ENCODE data around the gene SLC25A33.
A peak's percentile ranks its signal among the peaks of the same experiment; 100 is the strongest.

The SLC25A33 gene

GRCh38 chr1:9586147-9586766, 47.0 kb downstream of the SLC25A33 start:
- no peak overlapping the region for H2BK15ac ChIP-seq (replicated peaks; ENCODE audit: low read depth)
- DNase-seq, result no peak
- no CpG with 5 or more reads among the region's 3 CpGs for WGBS (ENCODE audit: extremely low coverage, insufficient coverage, low lambda C conversion rate)
- H4K5ac ChIP-seq (ENCODE audit: low read length), result no peak overlapping the region
- H3K18ac ChIP-seq (ENCODE audit: low read length), result no peak overlapping the region
- no peaks in the 10 kb centered on the region for H3K36me3 ChIP-seq (ENCODE audit: control insufficient read depth, insufficient read depth, low read length)
- no peak overlapping the region for H4K8ac ChIP-seq (ENCODE audit: low read depth, low read length)
- H2BK5ac ChIP-seq (ENCODE audit: low read length), result no peak overlapping the region
- H3K9ac ChIP-seq (ENCODE audit: low read length), result no peak overlapping the region
- H3K4me1 ChIP-seq (ENCODE audit: control insufficient read depth, low read depth, low read length), result peaks cover 4% of the 10 kb centered on the region
- H3K27me3 ChIP-seq (ENCODE audit: insufficient read depth, low read length, poor library complexity), result no peaks in the 10 kb centered on the region
- no peak overlapping the region for H3K56ac ChIP-seq (ENCODE audit: low read length)
- H3K79me1 ChIP-seq (ENCODE audit: low read length), result peaks cover 8% of the 10 kb centered on the region
- H3K23ac ChIP-seq (ENCODE audit: low read length), result no peak overlapping the region
- no peak overlapping the region for H3K27ac ChIP-seq (ENCODE audit: low read depth, low read length)
- no peak overlapping the region for H3K4me2 ChIP-seq (ENCODE audit: low read length)
- no peak overlapping the region for H3K4me3 ChIP-seq (ENCODE audit: low read length)
- H3K79me2 ChIP-seq (ENCODE audit: control insufficient read depth, insufficient read depth, low read length), result peaks cover 20% of the 10 kb centered on the region
- no peak overlapping the region for H2AK5ac ChIP-seq (ENCODE audit: low read length)
- no peak overlapping the region for H3K4ac ChIP-seq (ENCODE audit: low read depth, low read length)
- H2BK120ac ChIP-seq (ENCODE audit: low read depth, low read length), result no peak overlapping the region

DNA sequence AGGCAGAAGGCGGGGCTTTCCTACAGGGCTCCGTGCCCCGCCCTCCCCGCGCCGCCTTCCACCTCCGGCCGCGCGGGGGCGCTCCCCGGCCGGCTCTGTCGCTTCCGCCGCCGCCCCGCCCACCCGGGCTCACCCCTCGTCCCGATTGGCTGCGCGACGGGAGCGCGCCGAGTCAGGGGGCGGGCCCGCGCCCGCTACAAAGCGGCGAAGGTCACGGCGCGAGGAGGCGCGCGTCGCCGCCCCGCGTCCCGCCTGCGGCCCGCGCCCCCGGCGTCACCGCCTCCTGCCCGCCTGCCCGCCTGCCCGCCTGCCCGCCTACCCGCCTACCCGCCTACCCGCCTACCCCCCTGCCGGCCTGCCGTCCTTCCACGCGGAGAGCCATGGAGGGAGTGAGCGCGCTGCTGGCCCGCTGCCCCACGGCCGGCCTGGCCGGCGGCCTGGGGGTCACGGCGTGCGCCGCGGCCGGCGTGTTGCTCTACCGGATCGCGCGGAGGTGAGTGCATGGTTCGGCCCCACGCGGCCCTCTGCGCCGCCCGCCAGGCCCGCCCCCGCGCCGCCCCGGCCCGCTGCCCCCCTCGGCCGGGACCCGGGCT, 49.4 kb downstream of the SLC25A33 start, which contains the start of gene TMEM201:
TSS of gene TMEM201 (plus strand) at position 361 of the 593 bp plus-strand sequence. CDS start at position 381, 20 bp downstream.
- peak within 1 kb of the TSS; percentile 82 for H3K9ac ChIP-seq (ENCODE audit: low read length)
- H3K79me2 ChIP-seq (ENCODE audit: control insufficient read depth, insufficient read depth, low read length), result peaks cover 41% of the 10 kb centered on the region
- no CpG with 5 or more reads among the region's 94 CpGs for WGBS (ENCODE audit: extremely low coverage, insufficient coverage, low lambda C conversion rate)
- no peak within 1 kb of the TSS for H2BK15ac ChIP-seq (replicated peaks; ENCODE audit: low read depth)
- peak within 1 kb of the TSS; percentile 34 for H3K4me2 ChIP-seq (ENCODE audit: low read length)
- H4K8ac ChIP-seq (ENCODE audit: low read depth, low read length), result no peak within 1 kb of the TSS
- H2AK5ac ChIP-seq (ENCODE audit: low read length), result no peak within 1 kb of the TSS
- no peak within 1 kb of the TSS for H4K5ac ChIP-seq (ENCODE audit: low read length)
- peak within 1 kb of the TSS; percentile 90 for H3K18ac ChIP-seq (ENCODE audit: low read length)
- H3K4ac ChIP-seq (ENCODE audit: low read depth, low read length), result peak within 1 kb of the TSS; percentile 81
- H3K4me3 ChIP-seq (ENCODE audit: low read length), result peak within 1 kb of the TSS; percentile 66
- no peaks in the 10 kb centered on the region for H3K36me3 ChIP-seq (ENCODE audit: control insufficient read depth, insufficient read depth, low read length)
- H2BK5ac ChIP-seq (ENCODE audit: low read length), result no peak within 1 kb of the TSS
- no peak within 1 kb of the TSS for H3K27ac ChIP-seq (ENCODE audit: low read depth, low read length)
- H3K56ac ChIP-seq (ENCODE audit: low read length), result peak within 1 kb of the TSS; percentile 70
- H3K79me1 ChIP-seq (ENCODE audit: low read length), result peaks cover 22% of the 10 kb centered on the region
- H3K27me3 ChIP-seq (ENCODE audit: insufficient read depth, low read length, poor library complexity), result no peaks in the 10 kb centered on the region
- H3K4me1 ChIP-seq (ENCODE audit: control insufficient read depth, low read depth, low read length), result peaks cover 8% of the 10 kb centered on the region
- peak within 1 kb of the TSS; percentile 11 for H3K23ac ChIP-seq (ENCODE audit: low read length)
- DNase-seq, result peak; percentile 94
- peak within 1 kb of the TSS; percentile 12 for H2BK120ac ChIP-seq (ENCODE audit: low read depth, low read length)

DNA sequence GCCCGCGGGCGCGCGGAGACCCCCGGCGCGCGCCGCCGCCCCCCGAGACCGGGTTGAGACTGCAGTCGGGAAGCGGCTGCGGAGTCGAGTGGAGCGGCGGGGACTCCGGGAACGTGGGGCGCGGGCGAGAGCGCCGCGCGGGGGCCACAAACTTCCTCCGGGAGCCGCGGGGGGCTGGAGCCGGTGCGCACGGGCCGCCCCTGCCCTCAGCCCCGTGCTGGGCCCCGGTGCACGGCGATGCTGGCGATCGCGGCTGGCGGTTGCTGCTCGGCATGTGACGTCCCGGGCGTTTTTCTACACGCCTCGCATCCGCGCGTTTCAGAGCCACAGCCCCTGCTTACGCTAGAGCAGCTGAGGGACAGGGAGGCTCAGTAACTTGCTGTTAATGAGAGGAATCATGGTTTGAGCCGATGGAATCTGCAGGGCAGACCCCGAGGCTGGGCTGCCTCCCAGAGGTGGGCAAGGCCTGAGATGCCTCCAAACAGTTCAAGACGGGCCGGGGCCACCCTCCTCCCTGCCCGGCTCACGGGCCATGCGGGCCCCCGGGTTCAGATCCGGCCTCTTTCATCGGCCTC, 50.0 kb downstream of the SLC25A33 start:
- Histone ChIP-seq H3K23ac (ENCODE audit: low read length) (peak overlapping the region; percentile 11), H2BK15ac (replicated peaks; ENCODE audit: low read depth) (no peak overlapping the region), H4K8ac (ENCODE audit: low read depth, low read length) (no peak overlapping the region), H3K4me1 (ENCODE audit: control insufficient read depth, low read depth, low read length) (peaks cover 8% of the 10 kb centered on the region), H3K18ac (ENCODE audit: low read length) (peak overlapping the region; percentile 90), H3K56ac (ENCODE audit: low read length) (peak overlapping the region; percentile 70), H3K27ac (ENCODE audit: low read depth, low read length) (no peak overlapping the region), H3K4me2 (ENCODE audit: low read length) (peak overlapping the region; percentile 34), H3K4ac (ENCODE audit: low read depth, low read length) (peak overlapping the region; percentile 81), H3K36me3 (ENCODE audit: control insufficient read depth, insufficient read depth, low read length) (no peaks in the 10 kb centered on the region), H3K4me3 (ENCODE audit: low read length) (peak overlapping the region; percentile 58), H3K79me2 (ENCODE audit: control insufficient read depth, insufficient read depth, low read length) (peaks cover 47% of the 10 kb centered on the region), H2BK5ac (ENCODE audit: low read length) (no peak overlapping the region), H4K5ac (ENCODE audit: low read length) (no peak overlapping the region), H3K27me3 (ENCODE audit: insufficient read depth, low read length, poor library complexity) (no peaks in the 10 kb centered on the region), H3K9ac (ENCODE audit: low read length) (peak overlapping the region; percentile 65), H2AK5ac (ENCODE audit: low read length) (no peak overlapping the region), H3K79me1 (ENCODE audit: low read length) (peaks cover 24% of the 10 kb centered on the region), H2BK120ac (ENCODE audit: low read depth, low read length) (peak overlapping the region; percentile 12)
- WGBS (ENCODE audit: extremely low coverage, insufficient coverage, low lambda C conversion rate), result no CpG with 5 or more reads among the region's 63 CpGs
- peak; percentile 43 for DNase-seq

- Histone ChIP-seq H2BK15ac (replicated peaks; ENCODE audit: low read depth) (no peak overlapping the region), H3K4me1 (ENCODE audit: control insufficient read depth, low read depth, low read length) (peaks cover 8% of the 10 kb centered on the region), H2AK5ac (ENCODE audit: low read length) (no peak overlapping the region), H3K79me2 (ENCODE audit: control insufficient read depth, insufficient read depth, low read length) (peaks cover 52% of the 10 kb centered on the region), H4K8ac (ENCODE audit: low read depth, low read length) (no peak overlapping the region), H2BK5ac (ENCODE audit: low read length) (no peak overlapping the region), H3K9ac (ENCODE audit: low read length) (peak overlapping the region; percentile 65), H3K79me1 (ENCODE audit: low read length) (peaks cover 29% of the 10 kb centered on the region), H3K4me3 (ENCODE audit: low read length) (peak overlapping the region; percentile 58), H3K4me2 (ENCODE audit: low read length) (peak overlapping the region; percentile 34), H3K18ac (ENCODE audit: low read length) (no peak overlapping the region), H2BK120ac (ENCODE audit: low read depth, low read length) (no peak overlapping the region), H4K5ac (ENCODE audit: low read length) (no peak overlapping the region), H3K23ac (ENCODE audit: low read length) (no peak overlapping the region), H3K27me3 (ENCODE audit: insufficient read depth, low read length, poor library complexity) (no peaks in the 10 kb centered on the region), H3K4ac (ENCODE audit: low read depth, low read length) (no peak overlapping the region), H3K36me3 (ENCODE audit: control insufficient read depth, insufficient read depth, low read length) (no peaks in the 10 kb centered on the region), H3K27ac (ENCODE audit: low read depth, low read length) (no peak overlapping the region), H3K56ac (ENCODE audit: low read length) (peak overlapping the region; percentile 70)
- DNase-seq, result peak; percentile 50
- WGBS (ENCODE audit: extremely low coverage, insufficient coverage, low lambda C conversion rate), result no CpG with 5 or more reads among the region's 6 CpGs
These were observed 50.5 kb downstream of the SLC25A33 start for GRCh38 chr1:9589719-9590157.

GRCh38 chr1:9590201-9590600, 50.9 kb downstream of the SLC25A33 start:
- no CpG with 5 or more reads among the region's 7 CpGs for WGBS (ENCODE audit: extremely low coverage, insufficient coverage, low lambda C conversion rate)
- no peak for DNase-seq
- Histone ChIP-seq H2BK120ac (ENCODE audit: low read depth, low read length) (no peak overlapping the region), H3K36me3 (ENCODE audit: control insufficient read depth, insufficient read depth, low read length) (no peaks in the 10 kb centered on the region), H3K27me3 (ENCODE audit: insufficient read depth, low read length, poor library complexity) (no peaks in the 10 kb centered on the region), H3K79me2 (ENCODE audit: control insufficient read depth, insufficient read depth, low read length) (peaks cover 53% of the 10 kb centered on the region), H3K9ac (ENCODE audit: low read length) (peak overlapping the region; percentile 65), H3K4ac (ENCODE audit: low read depth, low read length) (no peak overlapping the region), H3K18ac (ENCODE audit: low read length) (no peak overlapping the region), H3K4me2 (ENCODE audit: low read length) (peak overlapping the region; percentile 34), H3K4me1 (ENCODE audit: control insufficient read depth, low read depth, low read length) (peaks cover 8% of the 10 kb centered on the region), H3K23ac (ENCODE audit: low read length) (no peak overlapping the region), H2AK5ac (ENCODE audit: low read length) (no peak overlapping the region), H3K79me1 (ENCODE audit: low read length) (peaks cover 29% of the 10 kb centered on the region), H2BK15ac (replicated peaks; ENCODE audit: low read depth) (no peak overlapping the region), H3K56ac (ENCODE audit: low read length) (peak overlapping the region; percentile 3), H3K4me3 (ENCODE audit: low read length) (no peak overlapping the region), H4K5ac (ENCODE audit: low read length) (no peak overlapping the region), H2BK5ac (ENCODE audit: low read length) (no peak overlapping the region), H4K8ac (ENCODE audit: low read depth, low read length) (no peak overlapping the region), H3K27ac (ENCODE audit: low read depth, low read length) (no peak overlapping the region)

Measured in mesendoderm (in vitro differentiated cells).